GM19324 (cell line): ENCODE data around the gene NAA60.

Source experiments
- ATAC-seq: cut with Tn5 transposase; IDR thresholded peaks from one replicate; pipeline ENCODE4 v1.9.1; 2021; ENCODE audit warnings: mild to moderate bottlenecking, moderate library complexity; ENCODE audit not compliant: unreplicated experiment, low FRiP score

Gene NAA60

DNA sequence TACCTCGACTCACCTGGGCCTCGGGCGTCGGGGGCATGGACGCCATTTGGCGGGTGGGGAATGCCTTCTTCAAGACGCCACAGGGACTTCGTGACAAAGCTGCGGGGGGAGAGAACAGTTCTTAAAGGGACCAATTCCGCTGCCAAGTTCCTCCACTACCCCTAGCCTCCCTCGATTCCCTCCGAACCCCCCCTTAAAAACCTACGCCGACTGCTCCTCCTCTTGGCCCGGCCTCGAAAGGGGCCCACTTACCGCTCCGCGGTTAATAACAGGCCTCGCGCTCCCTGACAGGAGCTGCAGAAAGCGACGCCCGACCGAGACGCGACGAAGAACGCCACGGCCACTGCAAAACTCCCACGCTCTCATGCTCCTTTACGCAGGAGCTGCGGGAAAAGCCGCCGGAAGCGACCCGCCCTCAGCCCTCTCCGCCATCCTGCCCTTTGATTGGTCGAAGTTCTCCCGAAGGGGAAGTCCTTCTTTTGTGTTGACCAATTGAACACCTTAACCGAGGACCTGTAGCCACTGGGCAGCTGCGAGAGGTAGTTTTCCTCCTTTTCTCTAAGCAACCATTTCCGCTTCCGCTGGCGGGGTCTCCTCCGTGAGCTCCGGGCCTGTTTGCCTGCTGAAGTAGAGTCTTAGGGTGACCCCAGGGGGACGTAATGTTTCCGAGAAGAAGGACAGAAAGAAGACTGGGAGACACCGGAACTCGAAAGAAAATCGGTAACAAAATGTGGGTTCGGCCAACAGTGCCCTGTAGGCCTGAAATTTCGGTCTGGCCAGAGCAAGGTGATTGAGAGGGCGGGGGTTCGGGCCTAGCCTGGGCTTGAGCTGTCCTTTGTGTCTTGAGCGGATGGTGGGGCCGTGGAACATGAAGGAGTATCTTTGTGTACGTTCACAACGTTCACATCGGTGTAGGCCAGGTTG lies at the start of gene NAA60, which contains the start of gene ZNF597:
TSS of gene NAA60 (plus strand) at position 573 of the 924 bp plus-strand sequence. CDS start 32,548 bp downstream, outside the sequence.
TSS of gene ZNF597 (minus strand) at position 397 of the 924 bp plus-strand sequence. CDS start at position 46, 351 bp downstream.
- ATAC-seq, result peak; percentile 81

DNA sequence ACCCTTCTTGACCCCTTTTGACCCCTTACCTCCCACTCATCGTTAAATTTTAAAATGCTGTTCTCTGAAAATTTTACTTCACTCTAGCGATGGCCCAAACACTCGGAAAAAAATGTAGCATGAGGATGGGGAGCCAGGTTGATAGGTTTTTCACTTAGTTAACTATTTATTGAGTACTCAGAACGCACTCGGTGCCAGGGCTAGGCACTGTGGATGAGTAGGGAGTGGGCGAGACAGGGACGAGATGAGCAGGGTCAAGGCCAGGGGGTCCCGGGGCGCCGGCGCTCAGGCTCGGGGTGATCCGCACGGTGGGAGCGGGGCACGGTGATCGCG lies 43.1 kb upstream of the NAA60 start:
- ATAC-seq, result no peak

DNA sequence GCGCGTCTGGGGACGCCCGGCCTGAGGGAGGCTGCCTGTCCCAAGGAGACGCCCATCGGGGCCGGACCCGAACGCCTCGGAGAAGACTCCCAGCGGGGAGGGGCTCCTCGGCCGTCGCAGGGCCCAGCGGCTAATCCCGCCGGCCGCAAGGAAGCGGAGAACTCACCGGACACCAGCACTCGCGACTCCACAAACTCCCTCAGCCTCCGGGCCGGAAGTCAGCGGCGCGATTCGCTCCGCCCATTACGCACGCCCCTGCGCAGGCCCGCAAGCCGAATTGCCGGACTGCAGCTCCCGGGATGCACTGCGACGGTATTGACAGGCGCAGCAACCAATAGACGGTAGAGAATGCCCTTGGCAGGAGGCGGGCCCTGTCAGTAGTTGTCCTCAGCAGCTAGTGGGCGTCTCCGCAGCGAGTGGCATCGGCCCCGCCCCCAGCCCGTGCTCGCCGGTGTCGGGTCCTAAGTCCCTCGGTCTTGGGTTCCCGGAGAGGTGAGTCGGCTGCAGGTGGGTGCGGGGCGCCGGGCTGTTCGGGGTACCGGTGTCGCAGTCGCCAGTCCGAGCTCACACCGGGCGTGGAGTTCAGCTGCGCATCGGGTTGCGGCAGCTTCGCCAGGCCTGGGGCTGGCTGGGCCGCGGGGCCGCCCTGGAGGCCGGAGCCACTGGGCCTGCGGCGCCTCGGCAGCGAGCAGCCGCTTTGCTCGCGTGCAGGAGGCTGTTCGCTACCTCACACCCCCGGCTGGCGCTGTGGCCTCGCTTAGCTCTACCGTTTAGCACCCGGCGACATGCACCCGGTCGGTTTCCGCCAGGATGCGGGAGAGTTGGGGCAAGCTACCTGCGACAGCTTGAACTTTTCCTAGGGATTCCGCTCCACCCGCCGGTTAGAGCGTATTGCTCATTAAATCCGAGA lies 42.4 kb upstream of the NAA60 start, which contains the start of the genes ZNF174 and ZSCAN32:
TSS of gene ZNF174 (plus strand) at position 437 of the 910 bp plus-strand sequence. CDS start 790 bp downstream, outside the sequence.
TSS of gene ZSCAN32 (minus strand) at position 226 of the 910 bp plus-strand sequence. CDS start 3,447 bp downstream, outside the sequence.
- ATAC-seq, result peak; percentile 99

DNA sequence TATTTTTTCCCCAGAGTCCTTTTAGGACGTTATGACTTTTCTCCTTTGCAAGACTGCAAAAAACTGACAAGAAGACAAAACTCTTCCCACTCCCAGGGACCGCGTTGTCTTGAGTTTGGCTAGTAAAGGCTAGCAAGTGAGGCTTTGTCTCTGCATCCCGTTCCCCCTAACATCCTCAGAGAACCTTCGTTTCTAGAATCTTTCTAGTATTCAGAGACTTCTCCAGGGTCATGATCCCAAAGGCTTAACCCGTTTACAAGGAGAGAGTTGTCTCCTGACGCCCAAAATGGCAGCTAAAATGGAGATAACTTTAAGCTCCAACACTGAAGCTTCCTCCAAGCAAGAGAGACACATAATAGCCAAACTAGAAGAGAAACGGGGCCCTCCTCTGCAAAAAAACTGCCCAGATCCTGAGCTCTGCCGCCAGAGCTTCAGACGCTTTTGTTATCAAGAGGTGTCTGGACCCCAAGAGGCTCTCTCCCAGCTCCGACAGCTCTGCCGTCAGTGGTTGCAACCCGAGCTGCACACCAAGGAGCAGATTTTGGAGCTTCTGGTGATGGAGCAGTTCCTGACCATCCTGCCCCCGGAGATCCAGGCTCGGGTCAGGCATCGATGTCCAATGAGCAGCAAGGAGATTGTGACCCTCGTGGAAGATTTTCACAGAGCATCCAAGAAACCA lies 41.6 kb upstream of the NAA60 start:
- ATAC-seq, result no peak

DNA sequence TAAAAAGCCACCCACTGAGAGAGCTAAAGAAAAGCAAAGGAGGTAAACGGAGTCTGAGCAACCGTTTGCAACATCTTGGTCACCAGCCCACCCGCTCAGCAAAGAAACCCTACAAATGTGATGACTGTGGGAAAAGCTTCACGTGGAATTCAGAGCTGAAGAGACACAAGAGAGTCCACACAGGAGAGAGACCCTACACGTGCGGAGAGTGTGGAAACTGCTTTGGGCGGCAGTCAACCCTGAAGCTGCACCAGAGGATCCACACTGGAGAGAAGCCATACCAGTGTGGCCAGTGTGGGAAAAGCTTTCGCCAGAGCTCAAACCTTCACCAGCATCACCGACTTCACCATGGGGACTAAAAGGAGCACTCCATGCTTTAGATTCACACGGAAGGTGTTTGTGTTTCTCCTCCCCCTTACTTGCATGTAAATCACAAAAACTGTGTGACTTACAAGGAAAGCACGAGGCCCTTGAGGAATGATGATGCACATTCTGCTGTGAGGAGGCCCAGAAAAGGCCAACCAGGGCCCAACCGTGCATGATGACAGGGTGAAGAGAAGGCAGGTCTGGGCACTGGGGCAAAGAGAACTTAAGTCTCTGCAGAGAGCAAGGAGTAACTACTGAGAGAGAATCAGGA lies 34.8 kb upstream of the NAA60 start:
- ATAC-seq, result no peak

DNA sequence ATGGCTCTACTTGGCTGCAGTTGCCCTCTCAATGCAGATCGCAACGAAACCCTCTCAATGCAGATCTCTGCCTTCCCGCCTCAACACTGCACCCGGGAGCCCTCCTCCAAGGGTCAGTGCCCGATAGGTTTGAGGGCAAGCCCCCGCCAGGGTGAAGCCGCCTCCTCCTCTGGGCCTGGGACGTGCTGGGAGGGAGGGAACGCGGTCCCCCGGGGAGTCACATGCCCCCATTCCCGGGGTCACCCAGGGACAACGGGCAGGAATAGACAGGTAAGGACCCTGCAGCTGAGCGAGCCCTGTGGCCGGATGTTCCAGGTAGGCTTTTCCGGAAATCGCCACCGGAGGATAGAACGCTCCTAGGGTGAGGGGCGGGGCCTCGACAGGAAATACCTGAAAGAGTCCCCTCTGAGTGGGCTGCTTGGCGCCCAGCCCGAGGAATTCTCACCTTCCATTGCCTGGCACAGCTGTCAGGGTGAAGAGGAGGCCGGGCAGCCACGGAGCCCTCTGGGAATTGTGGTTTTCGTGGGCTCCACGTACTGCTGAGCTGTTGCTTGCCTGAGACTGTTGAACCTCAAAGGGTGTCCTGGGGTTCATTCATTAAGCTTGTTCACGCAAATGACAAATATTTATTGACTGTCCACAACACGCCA lies 29.6 kb upstream of the NAA60 start:
- no peak for ATAC-seq

DNA sequence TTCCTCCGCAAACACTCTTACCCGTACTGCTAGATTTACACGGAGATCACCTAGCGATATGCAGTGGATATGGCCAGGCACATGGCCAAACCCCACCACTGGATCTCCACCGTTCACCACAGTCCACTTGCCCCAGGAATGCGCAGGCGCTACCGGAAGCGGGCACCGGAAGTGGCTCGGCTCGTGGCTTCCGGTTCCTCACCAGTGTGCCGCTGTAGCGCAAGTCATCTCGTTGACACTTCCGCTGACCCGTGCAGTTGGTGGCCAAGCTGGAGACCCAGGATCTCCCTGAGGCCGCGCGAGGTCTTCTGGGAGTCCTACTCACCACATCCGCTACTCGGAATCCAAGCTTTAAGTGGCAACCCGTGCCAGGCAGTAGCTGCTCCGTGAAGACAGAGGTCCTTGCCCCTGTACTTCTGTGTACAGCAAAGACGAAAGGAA lies 11.7 kb upstream of the NAA60 start:
- ATAC-seq, result no peak

DNA sequence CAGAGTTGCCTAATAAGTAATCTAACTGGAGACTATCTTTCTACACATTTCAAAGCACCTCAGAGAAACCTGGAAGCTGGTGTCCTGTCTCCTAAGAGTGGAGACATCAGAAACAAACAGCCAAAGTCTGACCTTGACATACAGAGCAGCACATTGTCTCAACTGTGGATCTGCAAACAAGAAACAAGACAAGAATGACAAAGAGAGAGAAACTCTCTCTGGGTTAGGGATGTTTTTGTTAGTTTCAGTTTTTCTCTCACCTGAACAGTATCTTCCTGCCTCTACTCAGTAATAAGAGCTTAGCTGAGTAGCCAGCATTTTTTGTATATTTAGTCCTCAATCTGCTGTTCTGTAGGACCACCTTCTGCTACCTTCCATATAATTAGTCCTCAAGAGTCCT lies 9.1 kb upstream of the NAA60 start:
- no peak for ATAC-seq

DNA sequence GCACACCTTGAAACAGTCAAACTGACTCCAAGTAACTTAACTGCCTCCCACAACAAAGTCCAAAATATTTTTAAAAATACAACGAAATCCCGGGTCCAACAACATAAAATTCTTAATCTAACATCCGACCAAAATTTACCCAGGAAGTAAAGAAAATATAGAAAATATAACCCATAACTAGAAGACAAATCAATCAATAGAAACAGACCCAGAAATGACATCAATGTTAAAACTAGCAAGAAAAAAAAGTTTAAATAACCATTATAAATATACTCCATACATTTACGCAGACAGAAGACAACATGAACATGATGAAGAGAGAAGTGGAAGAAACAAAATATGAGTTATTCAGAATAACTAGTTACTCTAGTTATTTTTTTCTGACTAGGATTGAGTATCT lies 3.8 kb upstream of the NAA60 start:
- no peak for ATAC-seq

DNA sequence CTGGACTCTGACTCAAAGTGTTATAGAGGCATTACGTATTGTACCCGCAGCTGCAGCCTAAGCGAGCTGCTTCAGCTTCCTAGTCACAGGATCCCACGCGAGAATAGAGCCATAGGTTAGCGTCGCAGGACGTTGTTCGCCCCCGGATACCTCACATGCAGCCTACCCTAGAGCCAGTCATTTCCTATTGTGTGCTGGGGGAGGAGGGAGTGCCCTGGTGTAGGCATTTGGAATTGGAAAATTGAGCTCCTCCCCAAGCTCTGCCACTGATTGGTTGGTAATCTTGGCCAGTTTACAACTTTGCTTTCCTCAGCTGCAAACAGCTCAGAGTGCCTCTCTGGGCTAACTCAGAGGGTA lies 530 bp downstream of the NAA60 start:
- no peak for ATAC-seq

DNA sequence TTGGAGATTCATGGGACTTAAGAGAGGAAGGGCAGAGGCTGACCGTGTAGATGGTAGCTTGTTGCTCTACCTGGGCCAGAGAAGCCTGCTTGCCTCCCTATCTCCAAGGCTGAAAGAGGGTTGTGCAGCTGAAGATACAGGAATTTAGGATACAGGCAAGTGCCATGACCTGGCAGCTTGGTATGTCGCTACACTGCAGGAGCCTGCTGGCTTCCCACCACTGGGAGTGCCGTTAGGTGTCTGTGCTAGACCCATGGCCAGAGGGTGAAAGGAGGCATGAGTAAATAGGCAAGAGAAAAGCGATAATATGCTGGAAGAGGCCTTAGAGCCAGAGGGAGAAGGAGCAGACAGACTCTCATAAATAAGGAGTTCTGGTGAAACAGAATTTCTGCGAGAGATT lies 10.6 kb downstream of the NAA60 start:
- no peak for ATAC-seq

DNA sequence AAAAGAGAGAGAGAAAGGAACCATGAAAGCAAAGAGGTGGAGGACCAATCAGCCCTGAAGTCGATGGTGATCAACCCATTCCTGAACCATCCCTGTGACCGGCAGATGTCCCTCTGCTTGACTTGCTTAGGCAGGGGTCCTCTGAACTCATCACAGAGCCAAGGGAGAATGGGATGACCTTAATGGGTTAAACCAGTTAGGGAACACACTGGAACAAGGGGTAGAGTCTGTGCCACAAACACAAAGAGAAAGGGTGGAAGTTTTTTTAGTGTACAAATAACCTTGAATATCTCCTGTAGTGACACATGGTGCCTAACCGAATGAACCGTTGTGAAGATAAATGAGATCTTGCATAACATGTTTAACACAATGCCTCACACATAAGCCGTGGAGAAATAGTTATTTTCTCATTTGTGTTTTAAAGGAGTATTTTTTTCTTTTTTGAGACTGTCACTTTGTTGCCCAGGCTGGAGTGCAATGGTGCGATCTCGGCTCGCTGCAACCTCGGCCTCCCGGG lies 11.2 kb downstream of the NAA60 start:
- ATAC-seq, result no peak

DNA sequence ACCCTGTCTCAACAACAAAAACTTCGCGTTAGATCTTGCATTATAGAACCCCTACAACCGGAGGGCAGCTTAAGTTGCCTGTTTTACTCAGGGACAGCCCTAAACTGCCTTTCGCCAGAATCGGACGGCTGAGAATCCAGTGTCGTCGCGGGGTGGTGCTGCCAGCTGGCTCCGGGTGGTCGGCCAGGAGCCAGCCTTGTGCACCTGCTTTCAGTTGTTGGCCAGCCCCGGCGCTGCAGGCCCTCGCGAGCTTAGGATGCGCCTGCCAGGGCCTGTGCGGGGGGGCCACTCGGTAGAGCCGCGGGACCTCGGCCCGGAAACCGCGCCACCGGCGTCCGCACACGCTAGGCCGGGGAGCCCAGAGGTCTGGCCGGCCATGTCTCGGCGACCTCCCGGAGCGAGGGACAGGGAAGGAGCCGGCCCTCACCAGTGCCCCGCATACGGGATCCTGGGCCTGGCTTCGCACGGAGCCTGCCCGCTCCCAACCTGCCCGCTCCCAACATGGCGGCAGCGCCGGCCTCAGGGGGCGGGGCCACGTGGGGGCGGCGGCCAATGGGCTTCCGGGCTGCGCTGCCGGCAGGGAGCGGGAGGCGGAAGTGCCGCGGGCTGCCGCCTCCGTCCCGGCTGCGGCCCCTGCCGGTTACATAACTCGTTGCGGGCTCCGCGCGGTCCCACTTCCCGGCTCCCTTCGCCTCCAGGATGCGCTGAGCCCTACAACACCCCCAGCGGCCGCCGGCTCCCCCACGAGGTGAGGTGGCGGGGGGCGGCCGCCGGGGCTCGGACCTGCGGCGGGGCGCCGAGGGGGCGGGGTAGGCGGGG lies 14.2 kb downstream of the NAA60 start:
- peak; percentile 83 for ATAC-seq

DNA sequence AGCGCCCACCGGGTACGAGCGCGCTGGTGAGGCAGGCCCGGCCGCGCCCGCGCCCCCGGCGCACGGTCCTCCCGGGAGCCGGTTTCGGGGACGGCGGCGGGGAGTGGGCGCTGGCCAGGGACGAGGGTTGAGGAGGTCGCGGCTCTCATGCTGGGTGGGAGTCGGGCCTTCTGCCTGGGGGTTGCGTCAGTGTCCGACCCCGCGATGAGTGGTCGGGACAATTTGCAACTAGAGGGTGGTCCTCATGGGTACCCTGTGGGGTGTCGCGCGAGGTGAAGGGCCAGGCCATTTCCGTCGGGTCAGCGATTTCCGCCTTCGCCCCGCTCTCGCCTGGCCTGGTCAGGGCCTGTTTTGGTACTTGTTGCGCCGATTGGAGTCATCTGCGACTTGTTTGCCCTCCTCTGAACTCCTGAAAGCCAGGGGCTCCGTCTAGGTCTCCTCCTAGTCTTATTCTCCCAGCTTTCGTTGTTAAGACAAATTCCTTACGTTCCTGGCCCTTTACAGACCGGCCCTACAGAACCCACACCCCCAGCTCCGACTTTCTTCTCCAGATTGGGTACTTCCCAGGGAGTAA lies 14.9 kb downstream of the NAA60 start:
- peak; percentile 16 for ATAC-seq

DNA sequence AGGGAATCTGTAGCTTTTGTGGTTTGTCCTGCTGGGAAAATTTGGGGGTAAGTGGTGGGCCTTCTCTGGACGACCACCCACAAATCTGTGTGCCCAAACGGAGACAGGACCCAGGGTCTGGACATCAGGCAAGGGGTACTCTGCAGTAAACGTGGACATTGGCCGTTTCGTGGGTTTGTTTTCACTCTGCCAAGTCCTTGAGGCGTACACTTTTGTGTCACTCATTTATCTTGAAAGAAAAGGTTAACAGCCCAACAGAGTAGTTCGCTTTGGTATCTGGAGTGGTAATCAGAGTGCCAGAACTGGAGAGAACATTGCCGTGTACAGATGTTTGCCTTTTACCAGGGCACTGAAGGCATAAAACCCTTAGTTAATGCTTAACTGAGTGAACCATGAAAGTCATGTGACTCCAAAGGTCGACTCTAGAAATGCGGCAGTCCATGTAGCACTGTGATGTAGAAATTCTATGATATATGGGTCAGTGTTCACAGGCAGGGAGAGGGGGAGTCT lies 15.4 kb downstream of the NAA60 start:
- ATAC-seq, result peak; percentile 33

DNA sequence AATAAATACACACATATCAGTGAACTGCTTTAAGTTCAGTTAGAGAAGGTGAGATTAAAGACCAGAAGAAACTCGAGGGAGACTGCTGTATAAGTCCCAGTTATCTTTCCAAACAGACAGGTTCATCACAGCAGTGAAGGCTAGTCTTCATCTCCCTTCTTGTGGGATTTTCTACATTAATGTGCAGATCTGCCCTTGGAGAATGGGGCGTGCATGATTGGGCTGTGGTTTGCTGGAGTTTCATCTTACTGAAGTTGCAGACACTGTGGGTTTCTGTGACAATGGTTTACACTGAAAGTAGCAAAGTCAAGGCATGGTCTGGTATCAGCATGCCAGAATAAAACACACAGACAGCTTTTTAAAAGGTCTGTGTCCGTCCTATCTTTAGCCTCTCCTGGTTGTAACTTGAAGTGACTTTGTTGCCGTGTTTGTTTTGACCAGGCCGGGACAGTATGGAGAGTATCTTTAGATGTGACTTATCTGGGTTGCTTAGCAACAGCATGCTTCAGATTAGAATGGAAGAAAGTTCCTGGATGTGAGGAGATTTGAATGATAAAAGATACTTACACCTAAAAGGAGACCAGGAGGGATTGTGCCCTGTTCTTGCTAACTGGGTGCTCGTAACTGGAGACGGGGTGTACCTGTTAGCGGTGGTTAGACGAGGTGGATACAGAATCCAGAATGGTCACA lies 16.1 kb downstream of the NAA60 start:
- no peak for ATAC-seq

DNA sequence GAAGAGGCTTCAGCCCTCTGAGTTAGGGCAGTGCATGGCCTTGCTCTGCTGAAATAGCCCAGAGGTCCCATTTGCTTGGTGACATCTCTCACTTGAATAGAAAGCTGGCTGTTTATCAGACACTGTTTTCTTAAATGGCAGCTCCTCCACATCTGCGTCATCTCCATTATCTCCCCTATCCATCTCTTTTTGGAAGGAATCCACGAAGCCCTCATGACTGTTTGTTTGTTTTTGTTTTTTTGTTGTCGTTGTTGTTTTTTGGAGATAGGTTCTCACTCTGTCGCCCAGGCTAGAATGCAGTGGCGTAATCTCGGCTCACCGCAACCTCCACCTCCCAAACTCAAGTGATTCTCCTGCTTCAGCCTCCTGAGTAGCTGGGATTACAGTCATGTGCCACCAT lies 16.6 kb downstream of the NAA60 start:
- no peak for ATAC-seq
